PC-3 (cell line): ENCODE measurements around the gene MAST4. TPM values are rescaled to one million over a fixed set of nuclear protein-coding genes. Genes with fewer than 3 reads are reported as not detected.

Source experiments
- ATAC-seq: fragments of 200-7000 bp; cut with Tn5 transposase; 2 replicates; pipeline ENCODE4 v1.9.1; 2020; ENCODE audit warnings: mild to moderate bottlenecking, moderate library complexity
- BruUV-seq: library from RNA; stranded (reverse); fragments of 400-500 nt; replicated peaks from 2 replicates; lab custom pipeline; 2021; lab: Mats Ljungman, UMichigan
- CTCF ChIA-PET: fragments of 300-600 bp; sonication (Branson Sonifier 250); formaldehyde crosslinking; loops from one replicate; lab custom pipeline; 2022; ENCODE audit warnings: antibody characterized with exemption; lab: Charles Lee
- POLR2A ChIA-PET: fragments of 300-600 bp; sonication (Branson Sonifier 250); formaldehyde crosslinking; loops from one replicate; lab custom pipeline; 2022; ENCODE audit warnings: antibody characterized with exemption; ENCODE audit not compliant: unreplicated experiment; lab: Charles Lee
- DNase-seq: peaks from one replicate; pipeline ENCODE4 v3.0.0-alpha.2; 2015
- H2AFZ ChIP-seq: fragments of 300-600 bp; sonication (generic); 2 replicates; pipeline ENCODE4 v1.6.0; 2016; ENCODE audit warnings: antibody characterized with exemption, low read length
- H3F3A ChIP-seq: fragments of 300-600 bp; sonication (generic); one replicate; pipeline ENCODE4 v1.6.0; 2017; ENCODE audit warnings: antibody characterized with exemption, low read length, control low read depth, mild to moderate bottlenecking; ENCODE audit not compliant: unreplicated experiment
- H3K27ac ChIP-seq: fragments of 300-600 bp; sonication (generic); 2 replicates; pipeline ENCODE4 v1.5.1; 2016; ENCODE audit warnings: mild to moderate bottlenecking, low read length
- H3K27me3 ChIP-seq: fragments of 300-600 bp; sonication (generic); 2 replicates; pipeline ENCODE4 v1.6.1; 2016; ENCODE audit warnings: low read length, mixed read lengths
- H3K36me3 ChIP-seq: fragments of 300-600 bp; sonication (generic); 2 replicates; pipeline ENCODE4 v1.6.1; 2016; ENCODE audit warnings: low read depth, mixed run types, low read length, mixed read lengths
- H3K4me1 ChIP-seq: fragments of 300-600 bp; sonication (generic); 2 replicates; pipeline ENCODE4 v1.5.1; 2016; ENCODE audit warnings: low read length; ENCODE audit not compliant: insufficient read depth
- H3K4me2 ChIP-seq: fragments of 300-600 bp; sonication (generic); 2 replicates; pipeline ENCODE4 v1.6.0; 2016; ENCODE audit warnings: low read length
- H3K4me3 ChIP-seq: fragments of 300-600 bp; sonication (generic); 2 replicates; pipeline ENCODE4 v1.5.1; 2016; ENCODE audit warnings: mild to moderate bottlenecking, low read length, mixed read lengths
- H3K79me2 ChIP-seq: fragments of 300-600 bp; sonication (generic); 2 replicates; pipeline ENCODE4 v1.6.1; 2017; ENCODE audit warnings: low read length, mixed read lengths
- H3K9ac ChIP-seq: fragments of 300-600 bp; sonication (generic); 2 replicates; pipeline ENCODE4 v1.6.0; 2016; ENCODE audit warnings: mild to moderate bottlenecking, low read length
- H3K9me2 ChIP-seq: fragments of 300-600 bp; sonication (generic); replicated peaks from 2 replicates; pipeline ENCODE4 v1.6.1; 2016; ENCODE audit warnings: mixed run types, low read length, mixed read lengths
- H3K9me3 ChIP-seq: fragments of 300-600 bp; sonication (generic); 2 replicates; pipeline ENCODE4 v1.6.1; 2016; ENCODE audit warnings: low read length, mixed read lengths
- H4K20me1 ChIP-seq: fragments of 300-600 bp; sonication (generic); 2 replicates; pipeline ENCODE4 v1.6.1; 2016; ENCODE audit warnings: low read length, mixed read lengths
- CTCF ChIP-seq: fragments of 300-600 bp; sonication (generic); conservative IDR thresholded peaks from 2 replicates; pipeline ENCODE4 v1.5.1; 2017; ENCODE audit warnings: antibody characterized with exemption, low read depth, mild to moderate bottlenecking, low read length
- EZH2 ChIP-seq: fragments of 300-600 bp; sonication (generic); IDR thresholded peaks from one replicate; pipeline ENCODE4 v1.6.1; 2017; ENCODE audit warnings: antibody characterized with exemption, mild to moderate bottlenecking, low read length; ENCODE audit not compliant: unreplicated experiment
- EZH2phosphoT487 ChIP-seq: fragments of 300-600 bp; sonication (generic); IDR thresholded peaks from 2 replicates; pipeline ENCODE4 v1.6.1; 2018; ENCODE audit warnings: mild to moderate bottlenecking, antibody characterized with exemption, low read length, borderline replicate concordance
- intact Hi-C: fragments of 100-400 bp; cut with micrococcal nuclease; formaldehyde crosslinking; loops from 2 replicates; pipeline ENCODE4 v1.9.0; 2023
- total RNA-seq: library from RNA; depleted of rRNA; stranded (reverse); fragments of >200 nt; gene quantifications from 2 replicates; pipeline ENCODE4 v1.2.3, GENCODE V29; 2014

The MAST4 gene
- total RNA-seq, 1 experiment from 2014 or later = 7.9 TPM

- CTCF ChIA-PET = no interaction called here
- Histone ChIP-seq H3F3A (no peaks in the 10 kb centered on the region), H3K36me3 (no peaks in the 10 kb centered on the region), H3K9ac (no peak overlapping the region), H2AFZ (no peak overlapping the region), H4K20me1 (no peaks in the 10 kb centered on the region), H3K4me3 (no peak overlapping the region), H3K27ac (no peak overlapping the region), H3K9me3 (no peaks in the 10 kb centered on the region), H3K4me2 (no peak overlapping the region), H3K27me3 (no peaks in the 10 kb centered on the region), H3K79me2 (no peaks in the 10 kb centered on the region), H3K4me1 (no peaks in the 10 kb centered on the region; the same call in 1 of the 2 replicates), H3K9me2 (no peaks in the 10 kb centered on the region)
- peak; percentile 51 for DNase-seq
- POLR2A ChIA-PET = no interaction called here
- no peak for TF ChIP-seq CTCF
- no peak for TF ChIP-seq EZH2
- no peak for TF ChIP-seq EZH2phosphoT487
- no TSS peak for BruUV-seq
- ATAC-seq = no peak
- intact Hi-C loops = no loop called here
Observed at GRCh38 chr5:66553916-66554575, 42.1 kb upstream of the MAST4 start.

- H3K9me3 ChIP-seq = no peaks in the 10 kb centered on the region
- CTCF ChIA-PET = no interaction called here
- H3K36me3 ChIP-seq = no peaks in the 10 kb centered on the region
- H3K9ac ChIP-seq = no peak overlapping the region
- H3K4me2 ChIP-seq = no peak overlapping the region
- no peaks in the 10 kb centered on the region for H4K20me1 ChIP-seq
- no peaks in the 10 kb centered on the region for H3F3A ChIP-seq
- no peak overlapping the region for H3K4me3 ChIP-seq
- TF ChIP-seq EZH2 (no peak), CTCF (no peak), EZH2phosphoT487 (no peak)
- H3K79me2 ChIP-seq = no peaks in the 10 kb centered on the region
- intact Hi-C loops = no loop called here
- POLR2A ChIA-PET = no interaction called here
- H3K27ac ChIP-seq = no peak overlapping the region
- no peak for ATAC-seq
- H3K9me2 ChIP-seq = no peaks in the 10 kb centered on the region
- DNase-seq = no peak
- BruUV-seq = no TSS peak
- no peak overlapping the region for H2AFZ ChIP-seq
- H3K4me1 ChIP-seq = no peaks in the 10 kb centered on the region; the same call in 1 of the 2 replicates
- no peaks in the 10 kb centered on the region for H3K27me3 ChIP-seq
Observed at GRCh38 chr5:66554884-66555283, 41.3 kb upstream of the MAST4 start.

GRCh38 chr5:66558560-66558959 is 37.6 kb upstream of the MAST4 start:
- no peak for TF ChIP-seq EZH2
- TF ChIP-seq EZH2phosphoT487 = no peak
- TF ChIP-seq CTCF = no peak
- BruUV-seq = no TSS peak
- Histone ChIP-seq H3K9me3 (no peaks in the 10 kb centered on the region), H3K9ac (no peak overlapping the region), H3K4me3 (no peak overlapping the region), H3F3A (no peaks in the 10 kb centered on the region), H3K4me2 (no peak overlapping the region), H3K27ac (no peak overlapping the region), H3K9me2 (no peaks in the 10 kb centered on the region), H4K20me1 (no peaks in the 10 kb centered on the region), H3K79me2 (no peaks in the 10 kb centered on the region), H3K36me3 (no peaks in the 10 kb centered on the region), H3K4me1 (no peaks in the 10 kb centered on the region; the same call in 1 of the 2 replicates), H3K27me3 (no peaks in the 10 kb centered on the region), H2AFZ (no peak overlapping the region)
- ChIA-PET CTCF (no interaction called here), POLR2A (no interaction called here)
- intact Hi-C loops = no loop called here
- ATAC-seq = no peak
- DNase-seq = no peak
